NK-92 (cell line): ENCODE results near the gene TAL1.

Source experiments
- DNase-seq: peaks from one replicate; lab custom pipeline; 2025; ENCODE audit not compliant: unreplicated experiment; lab: John Stamatoyannopoulos, UW

TAL1 gene

GRCh38 chr1:47229886-47230691 is 1.9 kb downstream of the TAL1 start:
- DNase-seq = no peak

GRCh38 chr1:47229031-47229885 is 2.8 kb downstream of the TAL1 start:
- DNase-seq = no peak

GRCh38 chr1:47228644-47229030 is 3.4 kb downstream of the TAL1 start:
- DNase-seq = no peak

GRCh38 chr1:47227341-47228232 is 4.4 kb downstream of the TAL1 start:
- DNase-seq = no peak

GRCh38 chr1:47226839-47227215 is 5.2 kb downstream of the TAL1 start:
- no peak for DNase-seq

- DNase-seq = no peak
Measured at GRCh38 chr1:47226121-47226838, 5.7 kb downstream of the TAL1 start.

- no peak for DNase-seq
Measured at GRCh38 chr1:47225430-47226100, 6.5 kb downstream of the TAL1 start.

GRCh38 chr1:47224676-47225399 is 7.2 kb downstream of the TAL1 start:
- no peak for DNase-seq

- DNase-seq = no peak
Measured at GRCh38 chr1:47223921-47224675, 7.9 kb downstream of the TAL1 start.

GRCh38 chr1:47223174-47223920 is 8.7 kb downstream of the TAL1 start:
- no peak for DNase-seq

- DNase-seq = no peak
Measured at GRCh38 chr1:47222476-47222875, 9.5 kb downstream of the TAL1 start.

- DNase-seq = no peak
Measured at GRCh38 chr1:47219590-47220220, 12.3 kb downstream of the TAL1 start.

GRCh38 chr1:47219001-47219400 is 13.0 kb downstream of the TAL1 start:
- no peak for DNase-seq

GRCh38 chr1:47216278-47217059 is 15.6 kb downstream of the TAL1 start:
- no peak for DNase-seq

- no peak for DNase-seq
Measured at GRCh38 chr1:47215713-47216112, 16.3 kb downstream of the TAL1 start.

GRCh38 chr1:47214549-47214948 is 17.5 kb downstream of the TAL1 start:
- no peak for DNase-seq
